ENCODE measurements around the gene CCDC40.
"Not testable (repeated sequence)": the region's sequence is repeated elsewhere in the genome, so short reads cannot be mapped to it uniquely, and the experiment has no call there.

Gene CCDC40, protein sequence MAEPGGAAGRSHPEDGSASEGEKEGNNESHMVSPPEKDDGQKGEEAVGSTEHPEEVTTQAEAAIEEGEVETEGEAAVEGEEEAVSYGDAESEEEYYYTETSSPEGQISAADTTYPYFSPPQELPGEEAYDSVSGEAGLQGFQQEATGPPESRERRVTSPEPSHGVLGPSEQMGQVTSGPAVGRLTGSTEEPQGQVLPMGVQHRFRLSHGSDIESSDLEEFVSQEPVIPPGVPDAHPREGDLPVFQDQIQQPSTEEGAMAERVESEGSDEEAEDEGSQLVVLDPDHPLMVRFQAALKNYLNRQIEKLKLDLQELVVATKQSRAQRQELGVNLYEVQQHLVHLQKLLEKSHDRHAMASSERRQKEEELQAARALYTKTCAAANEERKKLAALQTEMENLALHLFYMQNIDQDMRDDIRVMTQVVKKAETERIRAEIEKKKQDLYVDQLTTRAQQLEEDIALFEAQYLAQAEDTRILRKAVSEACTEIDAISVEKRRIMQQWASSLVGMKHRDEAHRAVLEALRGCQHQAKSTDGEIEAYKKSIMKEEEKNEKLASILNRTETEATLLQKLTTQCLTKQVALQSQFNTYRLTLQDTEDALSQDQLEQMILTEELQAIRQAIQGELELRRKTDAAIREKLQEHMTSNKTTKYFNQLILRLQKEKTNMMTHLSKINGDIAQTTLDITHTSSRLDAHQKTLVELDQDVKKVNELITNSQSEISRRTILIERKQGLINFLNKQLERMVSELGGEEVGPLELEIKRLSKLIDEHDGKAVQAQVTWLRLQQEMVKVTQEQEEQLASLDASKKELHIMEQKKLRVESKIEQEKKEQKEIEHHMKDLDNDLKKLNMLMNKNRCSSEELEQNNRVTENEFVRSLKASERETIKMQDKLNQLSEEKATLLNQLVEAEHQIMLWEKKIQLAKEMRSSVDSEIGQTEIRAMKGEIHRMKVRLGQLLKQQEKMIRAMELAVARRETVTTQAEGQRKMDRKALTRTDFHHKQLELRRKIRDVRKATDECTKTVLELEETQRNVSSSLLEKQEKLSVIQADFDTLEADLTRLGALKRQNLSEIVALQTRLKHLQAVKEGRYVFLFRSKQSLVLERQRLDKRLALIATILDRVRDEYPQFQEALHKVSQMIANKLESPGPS

DNA sequence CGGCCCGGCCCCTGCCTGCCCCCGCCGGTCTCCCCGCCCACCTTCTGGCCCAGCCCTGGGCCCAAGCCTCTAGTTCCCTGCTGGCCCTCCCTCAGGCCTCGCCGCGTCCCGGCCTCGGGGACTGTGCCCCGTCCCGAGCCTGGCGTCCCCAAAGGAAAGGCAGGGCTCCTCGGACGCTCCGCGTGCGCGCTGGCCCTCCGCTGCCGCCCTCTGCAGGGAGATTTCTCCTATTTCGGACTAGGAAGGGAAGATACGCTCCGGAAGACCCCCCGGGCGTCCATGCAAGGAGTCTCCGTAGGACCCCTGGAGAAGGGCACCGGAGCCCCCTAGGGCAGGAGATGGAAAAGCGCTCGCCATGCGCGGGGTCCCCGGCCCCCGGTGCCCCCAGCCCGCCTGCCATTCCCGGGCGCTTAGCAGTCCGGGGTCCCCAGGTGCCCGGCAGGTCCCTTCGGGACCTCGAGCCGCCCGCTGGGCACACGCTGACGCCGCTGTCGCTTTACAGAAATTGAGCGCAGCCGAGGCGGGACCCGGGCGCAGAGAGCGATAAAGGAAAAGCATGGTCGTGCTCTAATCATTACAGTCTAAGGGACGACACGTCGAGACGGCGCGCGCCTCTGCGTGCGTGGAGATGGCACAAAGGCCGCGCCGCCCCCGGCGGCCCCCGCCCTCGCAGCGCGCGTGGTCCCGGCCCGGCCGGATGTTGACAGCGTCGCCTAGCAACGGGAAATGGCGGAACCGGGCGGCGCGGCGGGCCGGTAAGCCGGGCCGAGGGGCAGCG, at the start of gene CCDC40:
Gene CCDC40 (plus strand): TSS at position 706 of the 778 bp plus-strand sequence. CDS start 21 bp downstream, at position 727.
- DNase-seq (ENCODE audit: low read depth in 2 of 2, low spot score in 1 of 2): peak; percentile 40 to 55

DNA sequence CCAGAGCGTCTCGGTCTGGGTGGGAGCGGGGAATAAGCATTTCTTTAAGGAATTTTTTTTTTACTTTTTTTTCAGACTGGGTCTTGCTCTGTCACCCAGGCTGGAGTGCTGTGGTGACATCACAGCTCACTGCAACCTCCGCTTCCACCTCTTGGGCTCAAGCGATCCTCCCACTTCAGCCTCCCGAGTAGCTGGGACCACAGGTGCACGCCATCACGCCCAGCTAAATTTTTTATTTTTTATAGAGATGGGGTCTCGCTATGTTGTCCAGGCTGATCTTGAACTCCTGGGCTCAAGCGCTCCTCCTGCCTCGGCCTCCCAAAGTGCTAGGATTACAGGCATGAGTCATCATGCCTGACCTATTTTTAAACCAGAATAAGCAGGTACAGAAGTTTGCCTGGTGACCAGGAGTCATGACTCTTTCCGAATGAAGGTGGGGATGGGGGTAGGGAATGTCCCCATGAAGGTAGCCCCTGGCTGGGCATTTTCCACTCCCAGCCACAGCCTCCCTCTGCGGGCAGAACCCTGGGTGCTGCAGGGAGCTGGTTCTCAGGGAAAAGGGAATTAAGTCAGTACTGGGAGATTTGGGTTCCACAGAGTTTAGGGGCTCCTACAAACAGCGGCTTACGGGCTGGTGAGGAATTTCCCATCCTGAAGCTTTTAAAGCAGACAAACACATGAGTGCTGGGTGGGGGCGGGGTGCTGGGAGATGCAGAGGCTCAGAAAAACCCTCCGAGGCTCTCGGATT, 49.1 kb upstream of the CCDC40 start:
- DNase-seq (ENCODE audit: low read depth in 2 of 2, low spot score in 1 of 2): no peak

DNA sequence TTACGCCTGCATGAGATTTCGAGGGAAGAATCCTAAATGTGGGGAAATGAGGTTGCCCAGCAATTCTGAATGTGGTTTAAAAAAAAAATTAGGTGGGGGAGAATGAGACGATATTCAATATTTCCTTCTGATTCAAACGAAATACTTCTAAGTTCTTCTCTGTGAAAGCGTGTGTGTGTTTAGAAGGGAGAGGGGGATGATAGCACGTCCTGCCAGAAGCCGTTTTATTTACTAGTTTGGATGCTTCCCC, 48.6 kb upstream of the CCDC40 start:
- no peak for DNase-seq (ENCODE audit: low read depth in 2 of 2, low spot score in 1 of 2)

DNA sequence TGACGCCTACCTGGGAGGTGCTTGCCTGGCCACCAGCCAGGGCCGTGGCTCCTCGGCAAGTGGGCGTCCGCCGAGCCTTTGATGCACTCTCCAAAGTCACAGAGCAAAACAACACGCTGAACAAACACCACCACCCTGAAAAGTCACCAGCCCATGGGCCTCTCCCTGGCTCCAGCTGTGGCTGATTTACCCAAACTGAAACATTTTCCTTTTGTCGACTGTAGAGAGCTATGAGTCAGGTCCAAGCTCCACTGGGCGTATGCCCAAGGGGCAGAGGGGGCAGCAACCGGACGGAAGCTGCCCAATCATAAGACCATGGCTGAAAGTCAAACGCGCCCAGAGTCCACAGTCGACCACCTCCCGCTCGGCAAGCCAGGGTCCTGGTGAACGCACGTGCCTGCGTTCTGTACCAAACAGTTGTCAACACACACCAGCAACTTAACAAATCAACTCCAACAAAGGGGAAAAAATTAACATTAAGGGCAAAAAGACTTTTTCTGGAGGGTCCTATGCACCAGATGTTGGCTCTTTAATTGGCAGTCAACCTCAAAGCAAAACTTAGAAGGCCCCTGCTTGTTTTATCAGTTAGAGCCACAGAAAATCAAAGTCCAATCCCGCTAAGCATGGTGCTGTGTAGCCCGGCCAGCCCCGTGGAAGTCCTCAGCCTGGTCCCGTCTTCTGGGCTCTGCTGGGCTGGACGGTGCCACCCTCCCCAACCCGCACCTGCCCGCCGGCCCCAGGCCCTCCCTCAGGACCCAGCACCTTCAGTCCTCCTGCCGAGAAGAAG, 48.1 kb upstream of the CCDC40 start:
- DNase-seq (ENCODE audit: low read depth in 2 of 2, low spot score in 1 of 2): no peak

DNA sequence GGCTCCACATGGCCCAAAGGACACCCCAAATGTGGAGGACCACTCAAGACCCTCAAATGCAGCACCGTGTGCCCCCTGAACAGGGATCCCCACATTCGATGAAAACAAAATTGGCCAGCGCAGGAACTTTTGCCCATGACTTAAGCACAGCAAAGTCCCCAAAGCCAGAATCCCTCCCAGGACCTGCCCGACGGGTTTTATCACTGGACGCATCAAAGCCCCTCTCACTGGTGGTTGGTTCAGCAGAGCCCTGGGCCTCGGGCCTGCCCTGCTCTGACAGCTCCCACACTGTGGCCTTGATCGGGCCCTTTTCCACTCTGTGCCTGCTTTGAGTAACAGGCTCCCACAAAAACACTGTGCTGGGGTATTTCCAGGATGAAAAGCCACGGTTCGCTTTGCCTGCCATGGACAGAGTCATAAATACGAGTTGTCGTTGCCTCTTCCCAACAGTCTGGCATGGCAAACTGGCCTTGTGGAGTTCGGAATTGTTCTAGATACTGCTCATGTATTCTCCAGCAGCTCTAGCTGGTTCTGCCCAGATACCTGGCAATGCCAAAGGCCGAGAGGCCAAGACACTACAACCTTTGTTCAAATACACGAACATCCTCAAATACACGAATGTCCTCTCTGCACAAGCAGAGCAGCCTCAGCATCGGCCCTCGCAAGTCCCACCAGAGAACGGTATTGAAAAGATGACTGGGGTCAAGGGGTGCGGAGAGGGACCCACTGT, 47.2 kb upstream of the CCDC40 start:
- no peak for DNase-seq (ENCODE audit: low read depth in 2 of 2, low spot score in 1 of 2)

DNA sequence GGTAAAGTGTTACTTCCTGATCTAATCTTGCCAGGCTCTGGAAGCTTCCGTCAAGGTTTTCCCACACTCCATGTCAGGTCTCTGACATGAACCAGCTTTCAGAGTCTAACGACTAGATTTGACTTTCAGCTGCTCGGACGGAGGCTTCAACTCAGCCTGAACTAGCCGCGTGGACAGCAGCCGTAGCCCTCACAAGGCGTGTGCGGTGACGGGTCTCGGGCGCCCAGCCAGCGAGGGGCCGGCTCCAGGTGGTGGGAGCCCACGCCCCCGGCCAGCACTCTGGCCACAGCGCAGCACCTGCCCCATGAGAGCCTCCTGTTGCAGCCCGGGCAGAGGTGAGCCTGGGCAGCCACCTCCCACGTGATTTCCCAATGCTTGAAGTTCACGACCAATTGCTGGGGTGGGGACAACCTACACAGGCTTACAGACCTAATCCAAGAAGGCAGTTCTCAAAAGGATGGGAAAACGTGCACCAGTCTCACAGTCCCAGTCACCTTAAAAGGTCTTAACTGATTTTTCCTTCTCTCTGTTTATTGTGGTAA, 46.3 kb upstream of the CCDC40 start:
- DNase-seq (ENCODE audit: low read depth in 2 of 2, low spot score in 1 of 2): no peak

DNA sequence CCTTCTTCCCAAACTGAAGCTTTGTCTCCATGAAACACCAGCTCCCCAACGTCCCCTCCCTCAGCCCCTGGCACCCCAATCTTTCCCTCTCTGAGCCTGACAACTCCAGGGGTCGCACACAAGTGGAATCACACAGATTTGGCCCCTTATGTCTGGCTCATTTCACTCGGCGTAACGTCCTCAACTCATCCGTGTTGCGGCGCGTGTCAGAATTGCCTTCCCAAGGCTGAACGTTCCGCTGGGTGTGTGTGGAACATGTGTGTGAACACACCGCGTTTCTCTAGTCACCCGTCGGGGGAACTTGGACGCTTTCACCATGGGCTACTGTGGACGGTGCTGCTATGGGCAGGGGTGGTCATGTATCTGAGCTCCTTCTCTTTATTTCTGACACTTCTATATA, 45.7 kb upstream of the CCDC40 start:
- no peak for DNase-seq (ENCODE audit: low read depth in 2 of 2, low spot score in 1 of 2)

DNA sequence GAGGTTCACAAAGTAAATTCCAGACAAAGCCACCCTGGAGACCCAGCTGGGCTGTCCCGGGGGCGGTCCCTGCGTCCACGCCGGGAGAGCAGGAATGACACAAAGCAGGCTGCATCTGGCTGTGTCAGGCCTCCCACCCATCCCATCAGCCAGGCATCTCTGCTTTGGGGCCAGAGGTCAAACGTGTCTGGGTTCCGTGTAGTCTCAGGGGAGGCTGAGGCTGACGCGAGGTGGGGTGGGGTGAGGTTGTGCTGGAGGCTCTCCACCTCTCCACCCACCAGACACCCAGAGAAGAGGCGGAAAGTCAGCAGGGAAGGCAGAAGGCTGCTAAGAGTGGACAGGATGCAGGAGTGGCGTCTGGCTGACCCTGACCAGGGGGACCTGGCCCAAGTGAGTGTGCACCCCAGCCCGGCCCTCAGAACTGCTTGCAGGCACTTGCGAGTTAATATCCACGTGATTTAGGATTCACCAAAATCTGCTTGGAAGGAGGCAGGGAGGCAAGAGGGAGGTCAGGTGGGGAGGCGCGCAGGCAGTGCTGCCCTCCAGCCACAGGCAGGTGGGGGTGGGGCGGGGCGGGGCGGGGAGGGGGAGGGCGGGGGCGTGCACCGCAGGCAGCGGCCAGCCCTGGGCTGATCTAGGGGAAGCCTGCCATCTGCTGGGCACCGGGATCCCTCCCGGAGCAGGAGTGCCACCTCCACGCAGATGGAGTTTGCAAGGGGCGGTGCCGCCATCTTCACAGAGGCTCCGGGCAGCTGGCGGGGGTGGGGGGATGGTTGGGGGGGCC, 45.1 kb upstream of the CCDC40 start:
- peak; percentile 49 to 67 for DNase-seq (ENCODE audit: low read depth in 2 of 2, low spot score in 1 of 2)

DNA sequence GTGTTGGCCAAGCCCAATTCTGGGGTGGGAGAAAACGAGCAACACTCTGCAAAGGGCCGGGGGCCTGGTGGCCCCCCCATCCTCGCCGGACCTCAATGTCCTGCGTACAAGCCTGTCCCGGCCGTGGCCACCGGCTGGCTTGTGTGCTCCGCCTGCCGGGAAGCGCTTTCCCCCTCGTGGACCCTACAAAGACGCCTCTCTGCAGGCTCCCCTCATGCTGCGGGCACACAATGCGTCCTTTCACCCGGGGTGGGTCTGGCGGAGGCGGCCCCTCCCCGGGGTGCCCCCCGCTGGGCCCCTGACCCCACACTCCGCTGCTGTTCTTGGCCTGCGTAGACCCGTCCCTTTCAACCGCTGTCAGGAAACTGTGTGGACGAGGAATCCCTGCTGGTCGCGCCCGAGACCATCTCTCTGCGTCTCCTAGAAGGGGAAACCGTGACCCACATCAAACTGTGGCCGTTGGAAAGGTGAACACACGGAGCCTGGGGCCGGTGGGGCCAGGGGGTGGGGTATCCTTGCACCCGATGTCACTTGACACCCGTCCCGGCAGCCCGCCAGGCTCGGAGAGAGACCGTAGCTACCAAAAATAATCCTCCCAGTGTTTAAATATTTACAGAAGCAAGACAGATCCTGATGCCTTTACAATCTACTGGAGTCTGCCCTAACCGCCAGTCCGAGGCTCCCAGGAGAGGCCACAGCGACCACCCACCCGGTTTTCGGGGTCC, 44.4 kb upstream of the CCDC40 start:
- no peak for DNase-seq (ENCODE audit: low read depth in 2 of 2, low spot score in 1 of 2)

DNA sequence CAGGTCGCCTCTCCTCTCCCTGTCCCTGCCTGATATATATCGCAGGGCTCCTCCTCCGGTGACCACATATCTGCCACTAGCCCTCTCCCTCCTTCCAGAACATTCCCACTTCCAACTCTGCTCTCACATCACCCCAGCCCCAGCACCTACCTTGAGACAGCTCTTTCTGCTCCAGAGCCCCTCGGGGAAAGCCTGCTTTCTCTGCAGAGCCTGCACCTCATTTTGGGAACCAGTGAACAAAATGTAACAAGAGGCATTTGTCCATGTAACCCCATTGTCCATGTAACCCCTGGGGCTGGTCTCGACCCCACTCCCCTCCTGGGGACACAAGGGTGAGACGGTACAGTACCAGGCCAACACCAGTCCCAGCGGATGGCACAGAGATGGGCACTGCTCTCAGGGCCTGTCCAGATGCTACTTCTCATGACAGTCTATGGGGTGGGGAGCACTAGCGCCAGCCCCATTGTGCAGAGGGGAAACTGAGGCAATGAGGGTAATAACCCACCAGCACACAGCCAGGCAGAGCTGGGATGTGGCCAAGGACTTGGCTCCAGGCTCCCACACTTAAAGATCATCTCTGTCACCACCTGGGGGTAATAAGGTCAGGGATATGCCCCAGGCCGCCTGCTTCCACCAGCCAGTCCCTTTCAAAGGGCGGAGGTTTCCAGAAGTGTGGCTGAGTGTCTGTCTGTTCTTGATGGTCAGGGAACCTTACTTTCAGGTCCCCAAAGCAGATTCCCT, 43.6 kb upstream of the CCDC40 start:
- no peak for DNase-seq (ENCODE audit: low read depth in 2 of 2, low spot score in 1 of 2)

DNA sequence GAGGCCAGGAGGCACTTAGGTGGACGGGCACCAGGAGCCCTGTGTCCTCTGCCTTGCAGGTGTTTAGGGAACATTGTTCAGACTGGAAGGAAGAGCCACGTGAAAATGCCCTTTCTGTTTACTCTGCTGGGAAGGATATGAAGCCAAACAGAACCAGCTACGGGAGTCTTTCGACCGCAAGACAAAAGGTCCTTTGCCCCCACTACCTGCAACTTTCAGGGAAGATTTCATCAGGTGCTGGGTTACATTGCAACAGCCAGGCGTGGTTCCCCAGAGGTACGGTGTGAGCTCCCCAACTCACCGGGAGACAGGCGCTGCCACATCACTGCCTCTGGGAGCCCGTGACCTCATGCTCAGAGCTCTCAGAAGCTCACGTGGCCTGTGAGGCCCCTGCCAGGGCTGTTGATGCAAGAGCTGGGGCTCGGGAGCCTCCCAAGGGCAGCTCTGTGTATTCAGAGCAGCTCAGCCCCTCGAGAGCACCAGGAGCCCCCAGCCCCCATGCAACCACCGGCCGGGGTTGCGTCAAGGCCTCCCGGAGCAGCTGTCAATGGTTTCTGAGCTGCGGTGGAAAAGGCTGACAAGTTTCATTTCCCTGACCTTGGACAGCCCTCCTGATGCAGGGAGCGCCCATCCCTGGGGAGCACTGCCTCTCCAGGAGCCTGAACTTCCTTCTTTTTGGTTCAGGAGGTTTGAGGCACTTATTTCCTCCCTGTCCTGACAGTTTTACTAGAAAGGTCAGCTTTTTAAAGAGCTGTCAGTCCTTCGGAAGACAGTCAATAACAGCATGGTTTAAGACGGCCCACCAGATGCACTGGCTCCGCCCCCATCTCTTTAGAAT, 42.8 kb upstream of the CCDC40 start:
- peak in 1 of 2 donors; percentile 32 for DNase-seq (ENCODE audit: low read depth in 2 of 2, low spot score in 1 of 2)

DNA sequence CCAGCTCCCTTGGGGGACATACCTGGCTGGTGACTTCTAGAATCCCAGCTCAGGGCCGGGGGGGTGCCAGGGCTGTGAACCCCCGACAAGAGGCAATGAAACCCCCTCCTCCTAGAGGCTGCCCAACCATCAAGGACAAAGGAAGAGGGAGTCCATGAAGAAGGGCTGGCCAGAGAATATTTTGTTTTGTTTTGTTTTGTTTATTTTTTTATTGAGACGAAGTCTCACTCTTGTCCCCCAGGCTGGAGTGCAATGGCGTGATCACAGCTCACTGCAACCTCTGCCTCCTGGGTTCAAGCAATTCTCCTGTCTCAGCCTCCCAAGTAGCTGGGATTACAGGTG, 42.2 kb upstream of the CCDC40 start:
- DNase-seq (ENCODE audit: low read depth in 2 of 2, low spot score in 1 of 2): not testable (repeated sequence)

DNA sequence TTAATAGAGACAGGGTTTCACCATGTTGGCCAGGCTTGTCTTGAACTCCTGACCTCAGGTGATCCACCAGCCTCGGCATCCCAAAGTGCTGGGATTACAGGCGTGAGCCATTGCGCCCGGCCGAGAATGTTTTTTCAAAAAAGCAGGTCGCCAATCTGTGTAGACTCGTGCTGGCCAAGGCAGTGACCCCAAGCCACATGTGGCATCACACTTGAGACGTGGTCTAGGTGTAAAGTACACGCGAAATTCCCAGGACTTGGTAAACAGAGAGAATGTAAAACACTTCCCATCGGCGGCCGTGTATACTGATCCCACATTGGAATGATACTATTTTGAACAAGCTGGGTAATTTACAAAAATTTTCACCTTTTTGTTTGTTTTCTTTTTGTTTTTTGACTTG, 41.8 kb upstream of the CCDC40 start:
- DNase-seq (ENCODE audit: low read depth in 2 of 2, low spot score in 1 of 2): no peak

DNA sequence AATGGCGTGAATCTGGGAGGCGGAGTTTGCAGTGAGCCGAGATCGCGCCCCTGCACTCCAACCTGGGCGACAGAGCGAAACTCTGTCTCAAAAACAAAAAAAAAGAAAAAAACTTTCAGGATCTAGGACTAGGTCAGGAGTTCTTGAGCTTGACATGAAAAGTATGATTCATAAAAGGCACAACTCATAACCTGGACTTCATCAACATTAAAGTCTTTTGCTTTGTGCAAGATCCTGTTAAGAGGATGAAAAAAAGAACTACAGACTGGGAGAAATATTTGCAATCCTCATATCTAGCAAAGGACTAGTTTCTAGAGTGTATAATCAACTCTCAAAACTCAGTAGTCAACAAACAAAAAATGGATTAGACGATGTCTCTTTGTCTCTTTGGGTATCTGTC, 40.7 kb upstream of the CCDC40 start:
- DNase-seq (ENCODE audit: low read depth in 2 of 2, low spot score in 1 of 2): no peak

DNA sequence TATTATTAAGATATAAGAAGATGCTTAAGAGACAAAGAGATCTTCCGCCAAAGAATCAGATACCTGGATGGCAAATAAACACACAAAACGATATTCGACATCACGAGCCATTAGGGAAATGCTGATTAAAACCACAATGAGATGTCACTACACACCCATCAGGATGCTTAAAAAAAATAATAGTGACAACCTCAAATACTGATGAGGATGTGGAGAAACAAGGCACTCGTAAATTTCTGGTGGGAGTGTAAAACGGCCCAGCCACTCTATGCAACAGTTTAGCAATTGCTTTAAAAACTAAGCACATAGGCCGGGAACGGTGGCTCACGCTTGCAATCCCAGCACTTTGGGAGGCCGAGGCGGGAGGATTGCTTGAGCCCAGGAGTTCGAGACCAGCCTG, 40.2 kb upstream of the CCDC40 start:
- no peak for DNase-seq (ENCODE audit: low read depth in 2 of 2, low spot score in 1 of 2)

All from stimulated activated CD8-positive, alpha-beta memory T cell treated with anti-CD3 and anti-CD28 coated beads, Interleukin-4, amount 100 ng/mL, for 4 hours (primary cell).